Measurements from ENCODE around the gene PIK3AP1.
"Not testable (repeated sequence)": the region's sequence is repeated elsewhere in the genome, so short reads cannot be mapped to it uniquely, and the experiment has no call there.

DNA sequence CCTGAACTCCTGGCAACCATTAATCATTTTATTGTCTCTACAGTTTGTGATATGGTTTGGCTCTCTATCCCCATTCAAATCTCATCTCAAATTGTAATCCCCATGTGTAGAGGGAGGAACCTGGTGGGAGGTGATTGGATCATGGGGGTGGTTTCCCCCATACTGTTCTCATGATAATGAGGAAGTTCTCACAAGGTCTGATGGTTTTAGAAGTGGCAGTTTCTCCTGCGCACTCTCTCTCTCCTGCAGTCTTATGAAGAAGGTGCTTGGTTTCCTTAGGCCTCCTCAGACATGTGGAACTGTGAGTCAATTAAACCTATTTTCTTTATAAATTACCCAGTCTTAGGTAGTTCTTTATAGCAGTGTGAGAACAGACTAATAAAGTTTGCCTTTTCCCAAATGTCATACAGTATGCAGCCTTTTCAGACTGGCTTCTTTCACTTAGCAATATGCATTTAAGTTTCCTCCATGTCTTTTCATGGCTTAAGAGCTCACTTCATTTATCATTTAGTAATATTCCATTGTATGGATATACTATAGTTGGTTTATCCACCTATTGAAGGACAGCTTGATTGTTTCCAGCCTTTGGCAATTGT lies 17.1 kb upstream of the PIK3AP1 start:
- not testable (repeated sequence) for TF ChIP-seq POLR2A (IDR thresholded peaks at IDR 0.05; ENCODE audit: control extremely low read depth in 1 of 2, low read depth in 2 of 2, low read length in 2 of 2); HDAC6 (IDR thresholded peaks at IDR 0.05; ENCODE audit: low read depth, low read length); CTCF (IDR thresholded peaks at IDR 0.05; ENCODE audit: control extremely low read depth in 1 of 3, insufficient read depth in 1 of 3, low read depth in 1 of 3, low read length in 3 of 3); CHD1 (IDR thresholded peaks at IDR 0.05; ENCODE audit: low read depth, low read length); MAFK (IDR thresholded peaks at IDR 0.05; ENCODE audit: low read depth, low read length); EP300 (IDR thresholded peaks at IDR 0.05; ENCODE audit: borderline replicate concordance in 1 of 2, low read depth in 2 of 2, low read length in 2 of 2)

All from H1 (cell line).